D721Med (cell line): Measurements from ENCODE around the gene FNDC11.
"Not testable (repeated sequence)": the region's sequence is repeated elsewhere in the genome, so short reads cannot be mapped to it uniquely, and the experiment has no call there.

ENCODE experiments used
- DNase-seq: peaks from one replicate; pipeline ENCODE4 v3.0.0; 2011; ENCODE audit warnings: low spot score; ENCODE audit not compliant: insufficient read length
- FAIRE-seq: peaks from 2 replicates; lab custom pipeline; 2011; peaks lifted over from hg19 to GRCh38; lab: Jason Lieb, UNC
- TF ChIP-seq, protein P1 (sequence below): IDR thresholded peaks from 2 replicates; pipeline ENCODE4 v1.5.1; 2012; ENCODE audit warnings: mild to moderate bottlenecking, control low read depth; ENCODE audit not compliant: insufficient read depth; ENCODE audit errors: missing control alignments

The FNDC11 gene

GRCh38 chr20:63556873-63557478 is 3.0 kb downstream of the FNDC11 start:
- no peak for FAIRE-seq

DNA sequence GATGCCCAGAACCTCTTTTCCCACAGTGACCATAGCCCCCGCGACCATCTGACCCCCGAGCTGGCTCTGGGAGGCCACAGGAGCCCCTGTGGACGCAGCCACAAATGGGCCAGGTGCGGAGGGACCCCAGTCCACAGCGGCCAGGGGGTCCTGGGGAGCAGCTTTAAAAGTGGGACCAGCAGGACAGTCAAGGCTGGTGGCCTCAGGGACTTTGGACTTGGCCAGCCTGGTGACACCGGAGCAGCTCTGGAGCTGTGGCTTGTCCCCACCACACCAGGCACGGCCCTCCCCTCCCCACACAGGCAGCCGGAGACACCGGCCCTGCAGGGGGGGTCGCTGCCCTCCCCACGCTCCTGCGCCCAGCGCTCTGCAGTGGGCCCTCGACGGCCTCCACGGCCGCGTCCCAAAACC is 3.5 kb downstream of the FNDC11 start:
- DNase-seq (no peak), FAIRE-seq (no peak)

More at GRCh38 chr20:63556873-63557478, 3.0 kb downstream of the FNDC11 start:
- TF ChIP-seq, protein P1, sequence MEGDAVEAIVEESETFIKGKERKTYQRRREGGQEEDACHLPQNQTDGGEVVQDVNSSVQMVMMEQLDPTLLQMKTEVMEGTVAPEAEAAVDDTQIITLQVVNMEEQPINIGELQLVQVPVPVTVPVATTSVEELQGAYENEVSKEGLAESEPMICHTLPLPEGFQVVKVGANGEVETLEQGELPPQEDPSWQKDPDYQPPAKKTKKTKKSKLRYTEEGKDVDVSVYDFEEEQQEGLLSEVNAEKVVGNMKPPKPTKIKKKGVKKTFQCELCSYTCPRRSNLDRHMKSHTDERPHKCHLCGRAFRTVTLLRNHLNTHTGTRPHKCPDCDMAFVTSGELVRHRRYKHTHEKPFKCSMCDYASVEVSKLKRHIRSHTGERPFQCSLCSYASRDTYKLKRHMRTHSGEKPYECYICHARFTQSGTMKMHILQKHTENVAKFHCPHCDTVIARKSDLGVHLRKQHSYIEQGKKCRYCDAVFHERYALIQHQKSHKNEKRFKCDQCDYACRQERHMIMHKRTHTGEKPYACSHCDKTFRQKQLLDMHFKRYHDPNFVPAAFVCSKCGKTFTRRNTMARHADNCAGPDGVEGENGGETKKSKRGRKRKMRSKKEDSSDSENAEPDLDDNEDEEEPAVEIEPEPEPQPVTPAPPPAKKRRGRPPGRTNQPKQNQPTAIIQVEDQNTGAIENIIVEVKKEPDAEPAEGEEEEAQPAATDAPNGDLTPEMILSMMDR = no peak
- DNase-seq = no peak

DNA sequence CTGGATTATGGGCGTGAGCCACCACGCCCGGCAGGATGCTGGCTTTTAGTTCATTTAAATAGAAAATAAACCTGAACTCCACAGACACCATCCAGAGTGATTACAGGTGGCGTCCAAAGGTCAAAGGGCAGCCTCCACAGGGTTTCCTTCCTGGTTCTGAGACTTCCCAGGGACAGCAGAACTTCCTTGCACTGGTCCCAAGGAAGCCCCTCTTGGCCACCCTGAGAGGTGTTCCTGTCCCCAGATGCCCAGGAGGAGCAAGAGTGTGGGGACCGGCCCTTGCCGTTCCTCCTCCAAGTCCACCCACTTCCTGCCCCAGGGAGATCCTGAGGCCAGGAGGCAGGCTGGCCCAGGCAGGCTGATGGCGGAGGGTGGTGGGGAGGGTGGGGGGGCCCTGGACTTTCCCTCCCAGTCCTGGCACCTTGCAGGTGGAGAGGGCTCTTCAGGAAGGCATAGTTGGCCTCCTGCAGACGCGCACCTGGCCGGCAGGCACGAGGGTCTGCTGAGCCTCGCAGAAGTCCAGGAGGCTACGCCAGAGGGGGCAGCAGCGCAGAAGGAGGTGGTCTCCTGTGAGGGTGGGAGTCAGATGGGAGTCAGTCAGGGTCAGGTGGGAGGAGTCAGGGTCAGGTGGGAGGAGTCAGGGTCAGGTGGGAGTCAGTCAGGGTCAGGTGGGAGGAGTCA is 5.0 kb downstream of the FNDC11 start:
- no peak for DNase-seq
- FAIRE-seq = no peak
- TF ChIP-seq, protein P1 = no peak

More for the DNA sequence above, 3.5 kb downstream of the FNDC11 start:
- TF ChIP-seq, protein P1 = no peak

DNA sequence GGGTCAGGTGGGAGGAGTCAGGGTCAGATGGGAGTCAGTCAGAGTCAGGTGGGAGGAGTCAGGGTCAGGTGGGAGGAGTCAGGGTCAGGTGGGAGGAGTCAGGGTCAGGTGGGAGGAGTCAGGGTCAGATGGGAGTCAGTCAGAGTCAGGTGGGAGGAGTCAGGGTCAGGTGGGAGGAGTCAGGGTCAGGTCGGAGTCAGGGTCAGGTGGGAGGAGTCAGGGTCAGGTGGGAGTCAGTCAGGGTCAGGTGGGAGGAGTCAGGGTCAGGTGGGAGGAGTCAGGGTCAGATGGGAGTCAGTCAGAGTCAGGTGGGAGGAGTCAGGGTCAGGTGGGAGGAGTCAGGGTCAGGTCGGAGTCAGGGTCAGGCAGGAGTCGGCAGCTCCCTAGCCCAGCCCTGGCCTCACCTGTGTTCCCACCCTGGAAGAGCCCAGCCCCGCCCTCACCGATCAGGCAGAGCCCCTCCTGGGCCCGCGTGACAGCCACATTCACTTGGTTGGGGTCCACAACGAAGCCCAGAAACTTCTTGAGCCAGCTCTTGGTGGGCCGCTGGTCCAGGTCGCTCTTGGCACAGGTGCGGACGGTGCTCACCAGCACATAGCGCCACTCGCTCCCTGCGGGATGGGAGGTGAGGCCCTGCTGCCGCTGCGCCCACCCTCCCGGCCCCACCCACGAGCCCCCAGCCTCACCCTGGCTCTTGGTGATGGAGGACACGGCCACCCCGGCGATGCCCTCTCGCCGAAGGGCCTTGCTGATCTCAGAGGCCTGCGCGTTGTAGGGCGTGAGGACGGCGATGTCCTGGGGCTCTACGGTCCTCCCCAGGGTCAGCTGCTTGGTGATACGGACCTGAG is 5.8 kb downstream of the FNDC11 start:
- not testable (repeated sequence) for FAIRE-seq, DNase-seq

DNA sequence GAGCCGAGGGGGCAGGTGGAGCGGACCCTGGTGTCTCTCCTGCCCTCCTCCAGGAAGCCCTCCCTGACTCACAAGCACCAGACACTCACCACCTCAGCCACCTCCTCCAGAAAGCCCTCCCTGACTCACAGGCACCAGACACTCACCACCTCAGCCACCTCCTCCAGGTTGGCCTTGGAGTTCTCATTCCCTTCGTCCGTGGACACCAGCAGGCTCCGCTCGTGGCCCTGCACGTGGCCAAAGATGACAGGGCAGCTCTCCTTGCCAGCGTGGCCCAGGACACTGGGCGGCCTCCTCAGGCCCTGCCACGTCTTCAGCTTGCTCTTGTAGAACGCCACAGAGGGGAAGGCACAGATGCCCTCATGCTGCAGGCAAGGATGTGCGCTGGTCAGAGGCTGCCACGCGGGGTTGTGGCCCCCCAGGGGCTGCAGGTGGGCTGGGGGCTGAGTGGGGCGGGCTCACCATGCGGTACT is 6.4 kb downstream of the FNDC11 start:
- DNase-seq (no peak), FAIRE-seq (no peak)
- TF ChIP-seq, protein P1 = no peak

DNA sequence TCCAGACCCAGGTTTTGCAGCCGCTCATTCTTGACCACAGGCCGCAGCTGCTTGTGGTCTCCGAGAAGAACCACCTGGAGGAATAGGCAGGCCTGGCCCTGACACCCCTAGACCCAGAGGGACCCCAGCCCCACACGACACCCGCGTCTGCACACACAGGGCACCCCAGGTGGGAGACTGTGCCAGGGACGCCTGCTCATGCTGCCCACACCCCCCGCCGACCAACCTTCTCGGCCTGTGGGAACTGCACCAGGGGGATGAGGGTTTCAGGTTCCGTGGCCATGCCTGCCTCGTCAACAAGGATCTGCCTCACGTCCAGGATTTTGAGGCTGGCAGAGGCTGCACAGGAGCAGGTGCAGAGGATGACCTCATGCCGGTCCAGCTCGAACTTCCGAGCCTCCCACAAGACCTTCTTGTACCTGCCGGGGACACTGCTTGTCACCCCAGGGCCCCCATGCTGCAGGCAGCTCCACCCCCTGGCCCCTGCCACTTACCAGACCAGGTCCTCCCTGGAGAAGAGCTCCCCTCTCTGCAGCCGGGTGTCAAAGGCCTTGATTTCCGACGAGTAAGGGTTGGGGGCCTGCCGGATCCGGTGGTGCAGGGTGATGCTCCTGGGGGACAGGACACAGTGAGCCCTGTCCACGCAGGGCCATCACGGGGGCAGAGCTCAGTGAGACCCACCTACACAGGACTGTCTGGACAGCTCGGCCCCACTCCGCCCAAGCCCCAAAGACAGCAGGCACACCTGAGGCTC is 7.1 kb downstream of the FNDC11 start:
- no peak for FAIRE-seq
- no peak for DNase-seq
- TF ChIP-seq, protein P1 = no peak
